Mucosa of gallbladder (tissue), 1 donor: ENCODE results near the gene RNF214. TPM values are rescaled to one million over a fixed set of nuclear protein-coding genes. Genes with fewer than 3 reads are reported as not detected.

Experiments used
- DNase-seq: peaks from one replicate; pipeline ENCODE4 v3.0.0-alpha.2; 2020; ENCODE audit warnings: low spot score
- total RNA-seq: library from RNA; stranded (reverse); gene quantifications from one replicate; pipeline ENCODE4 v1.2.1, GENCODE V29; 2021
- donor health status: DM: no; HTN: no; CAD: no.

RNF214 gene
- total RNA-seq, 1 donor from 2014 or later: 30.5 TPM

GRCh38 chr11:117214404-117215110 is 17.9 kb upstream of the RNF214 start:
- DNase-seq: no peak

GRCh38 chr11:117217141-117218084 is 15.1 kb upstream of the RNF214 start:
- no peak for DNase-seq

DNA sequence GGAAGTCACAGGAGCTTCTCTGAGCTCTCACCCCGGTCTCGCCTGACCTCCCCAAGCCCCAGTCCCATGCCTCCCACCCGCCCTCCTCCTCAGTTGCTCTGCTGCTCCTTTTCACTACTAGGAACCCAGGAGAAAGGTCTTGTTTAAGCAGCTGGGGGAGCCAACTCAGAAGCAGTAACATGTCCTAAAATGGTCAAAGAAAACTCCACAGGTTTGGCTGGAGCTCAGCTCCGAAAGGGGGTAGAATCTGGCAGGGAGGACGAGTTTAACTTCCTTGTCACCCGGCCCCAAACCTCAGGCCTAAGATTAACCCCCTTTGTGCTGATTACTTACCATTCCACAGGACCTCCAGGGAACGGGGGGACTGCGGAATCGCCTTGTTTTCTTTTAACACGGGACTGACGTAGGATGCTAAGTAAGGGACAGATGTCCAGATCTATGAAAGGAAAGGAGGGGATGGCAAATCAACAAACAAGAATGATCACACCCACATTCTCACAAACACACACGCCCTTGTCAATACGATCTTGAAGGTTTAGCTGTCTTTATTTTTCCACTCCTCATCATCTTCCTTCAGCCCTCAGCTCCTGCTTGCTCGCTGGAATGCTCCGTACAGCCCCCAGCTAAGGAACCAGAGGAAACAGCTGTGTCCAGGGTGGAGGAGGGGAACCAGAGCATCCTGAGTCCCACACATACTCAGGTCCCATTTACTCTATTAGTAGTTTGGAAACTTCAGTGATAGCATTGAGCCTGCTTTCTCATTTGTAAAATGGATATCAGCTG is 14.1 kb upstream of the RNF214 start:
- DNase-seq: no peak

- no peak for DNase-seq
These were observed 13.5 kb upstream of the RNF214 start for GRCh38 chr11:117219001-117219400.

DNA sequence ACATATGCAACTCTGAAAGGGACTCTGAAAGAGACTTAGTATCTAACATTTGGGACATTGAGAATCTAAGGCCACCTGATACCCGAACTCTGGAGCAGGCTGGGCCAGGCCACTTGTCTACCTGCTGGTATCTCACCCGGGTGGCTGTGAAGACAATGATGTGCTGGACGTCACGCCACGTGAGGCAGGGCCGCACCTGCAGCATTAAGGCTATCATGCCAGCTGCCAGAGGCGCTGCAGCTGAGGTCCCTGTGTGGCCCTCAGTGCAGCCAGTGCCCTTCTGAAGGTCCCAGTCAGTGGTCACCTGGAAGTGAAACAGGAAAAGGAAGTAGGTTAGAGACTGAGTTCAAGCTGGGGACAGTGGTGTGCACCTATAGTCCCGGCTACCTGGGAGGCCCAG is 13.0 kb upstream of the RNF214 start:
- DNase-seq: no peak

DNA sequence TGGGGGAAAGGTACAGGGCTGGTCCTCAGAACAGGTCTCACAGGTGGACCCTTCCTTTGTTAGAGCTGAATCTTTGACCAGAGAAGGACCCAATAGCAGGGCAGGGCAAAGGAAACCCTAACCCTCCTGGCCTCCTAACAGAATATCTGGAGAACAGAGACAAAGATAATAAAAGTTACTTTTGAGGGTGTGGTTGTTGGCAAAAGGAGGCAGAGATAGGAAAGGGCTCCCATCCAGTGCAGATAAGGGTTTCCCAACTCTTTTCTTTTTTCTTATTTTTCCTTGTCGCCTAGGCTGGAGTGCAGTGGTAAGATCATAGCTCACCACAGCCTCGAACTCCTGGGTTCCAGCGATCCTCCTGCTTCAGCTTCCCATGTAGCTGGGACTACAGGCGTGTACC is 12.5 kb upstream of the RNF214 start:
- DNase-seq: no peak

DNA sequence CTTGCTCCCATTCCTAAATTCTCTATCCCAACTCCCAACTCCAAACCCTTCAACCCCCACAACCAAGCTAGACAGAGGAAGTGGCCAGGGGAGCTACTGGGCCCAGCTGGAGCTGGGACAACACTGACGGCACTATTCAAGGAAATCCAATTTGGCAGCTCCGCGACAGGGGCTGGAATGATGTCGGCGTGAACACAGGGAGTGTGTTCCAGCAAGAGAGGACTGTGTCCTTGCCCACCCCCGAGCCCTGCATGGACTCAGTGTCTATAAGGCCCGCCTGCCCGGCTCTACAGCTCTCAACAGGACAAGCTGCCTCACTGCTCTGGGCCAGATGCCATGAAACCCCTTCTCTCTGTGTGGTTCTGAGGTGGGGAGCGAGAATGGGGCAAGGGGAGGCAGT is 11.9 kb upstream of the RNF214 start:
- no peak for DNase-seq

DNA sequence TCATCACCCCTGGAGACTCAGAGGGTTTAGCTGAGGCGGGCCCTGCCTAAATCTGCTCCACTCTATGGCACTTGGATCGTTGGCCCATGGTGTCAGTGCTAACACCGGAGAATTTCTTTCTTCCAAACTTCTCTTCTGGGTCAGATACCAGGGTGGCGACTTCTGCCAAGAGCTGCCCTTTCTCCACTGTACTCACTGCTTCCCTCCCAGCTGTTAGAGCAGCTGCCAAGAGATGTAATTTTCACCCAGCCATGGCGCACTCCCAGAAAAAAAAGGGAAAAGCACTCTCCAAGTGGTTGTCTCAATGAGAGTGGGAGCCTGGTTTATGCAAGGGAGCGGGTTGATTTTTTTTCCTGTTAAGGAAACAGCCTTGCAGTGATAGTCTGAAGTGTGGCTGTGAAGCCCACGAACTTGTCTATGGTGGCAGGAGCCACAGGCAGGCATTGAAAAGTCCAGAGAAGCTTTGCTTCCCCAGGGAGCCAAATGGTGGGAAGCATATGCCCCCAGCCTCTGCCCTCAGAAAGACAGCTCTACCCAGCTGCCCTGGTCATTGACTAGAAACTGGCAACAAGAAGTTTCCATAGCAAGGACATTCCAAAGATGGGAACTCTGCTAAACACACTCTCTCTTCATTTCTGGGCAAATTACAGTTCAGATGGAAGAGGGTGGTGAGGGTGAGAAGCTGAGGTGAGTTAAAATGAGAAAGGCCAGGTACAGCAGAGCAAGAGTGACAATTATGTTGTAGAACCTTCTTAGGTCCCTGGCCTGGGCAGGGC is 11.3 kb upstream of the RNF214 start:
- DNase-seq: no peak

DNA sequence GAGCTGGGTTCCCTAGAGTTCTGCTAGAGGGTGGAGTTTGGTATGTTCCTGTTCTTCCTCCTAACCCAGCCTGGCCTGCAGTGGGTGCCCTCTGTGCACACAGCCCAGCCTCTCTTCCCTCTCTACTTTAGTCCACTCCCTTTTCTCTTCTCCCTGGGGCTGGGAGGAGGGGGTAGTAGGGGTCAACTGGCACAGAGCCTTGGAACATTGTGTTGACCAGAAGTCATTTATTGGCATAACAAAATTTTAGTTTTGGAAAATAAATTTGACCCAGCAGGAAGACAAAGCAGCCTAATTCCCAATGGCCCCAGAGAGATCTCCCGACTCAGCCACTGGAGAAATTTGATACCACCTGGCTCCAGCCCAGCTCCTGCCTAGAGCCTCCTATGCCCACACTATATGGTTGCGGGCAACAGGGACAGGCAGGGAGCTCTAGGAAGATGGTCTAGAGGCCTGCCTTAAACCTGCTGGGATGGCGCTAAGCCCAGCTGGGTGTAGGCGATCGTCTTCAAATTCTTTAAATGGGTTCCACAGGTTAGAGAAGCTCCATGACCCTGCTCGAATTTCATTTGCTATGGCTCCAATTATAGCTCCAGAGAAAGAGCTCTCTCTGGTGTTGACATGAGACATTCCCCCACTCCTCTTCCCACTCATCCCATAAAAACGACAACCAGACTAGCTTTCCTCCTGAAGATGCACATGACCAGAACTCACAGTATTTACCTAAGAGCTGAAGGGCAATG is 10.5 kb upstream of the RNF214 start:
- no peak for DNase-seq

DNA sequence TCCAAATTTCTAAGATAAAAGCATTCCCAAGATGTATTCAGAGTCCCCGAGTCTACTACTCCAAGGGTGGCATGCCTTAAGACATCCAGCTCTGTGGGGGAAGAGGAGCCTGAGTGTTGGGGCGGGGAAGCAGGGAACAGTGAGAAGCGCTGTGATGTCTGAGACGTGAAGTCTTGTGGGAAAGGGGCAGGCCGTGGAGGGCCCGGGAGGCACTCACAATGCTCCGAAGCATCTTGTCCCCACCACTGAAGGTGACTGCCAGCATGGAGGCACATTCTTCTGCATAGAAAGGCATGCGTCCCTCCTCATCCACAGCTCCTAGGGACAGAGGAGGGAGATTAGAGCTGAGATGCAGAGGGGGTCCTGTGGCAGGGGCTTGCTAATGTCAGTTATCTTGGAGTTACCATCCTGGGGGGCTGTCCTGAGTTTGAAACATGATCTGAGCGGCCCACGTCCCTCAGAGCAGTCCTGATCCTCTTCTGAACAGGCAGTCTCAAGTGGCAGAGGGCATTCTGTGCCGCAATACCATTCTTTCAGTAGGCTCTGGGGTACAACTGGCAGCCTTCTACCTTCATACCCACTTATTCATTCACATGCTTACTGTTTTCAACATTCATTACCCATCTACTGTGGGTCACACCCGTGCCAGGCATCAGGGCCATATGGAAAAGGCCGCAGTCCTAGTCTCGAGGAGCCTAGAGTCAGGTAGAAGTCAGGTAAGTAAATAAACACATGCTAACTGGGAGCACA is 9.3 kb upstream of the RNF214 start:
- DNase-seq: no peak

DNA sequence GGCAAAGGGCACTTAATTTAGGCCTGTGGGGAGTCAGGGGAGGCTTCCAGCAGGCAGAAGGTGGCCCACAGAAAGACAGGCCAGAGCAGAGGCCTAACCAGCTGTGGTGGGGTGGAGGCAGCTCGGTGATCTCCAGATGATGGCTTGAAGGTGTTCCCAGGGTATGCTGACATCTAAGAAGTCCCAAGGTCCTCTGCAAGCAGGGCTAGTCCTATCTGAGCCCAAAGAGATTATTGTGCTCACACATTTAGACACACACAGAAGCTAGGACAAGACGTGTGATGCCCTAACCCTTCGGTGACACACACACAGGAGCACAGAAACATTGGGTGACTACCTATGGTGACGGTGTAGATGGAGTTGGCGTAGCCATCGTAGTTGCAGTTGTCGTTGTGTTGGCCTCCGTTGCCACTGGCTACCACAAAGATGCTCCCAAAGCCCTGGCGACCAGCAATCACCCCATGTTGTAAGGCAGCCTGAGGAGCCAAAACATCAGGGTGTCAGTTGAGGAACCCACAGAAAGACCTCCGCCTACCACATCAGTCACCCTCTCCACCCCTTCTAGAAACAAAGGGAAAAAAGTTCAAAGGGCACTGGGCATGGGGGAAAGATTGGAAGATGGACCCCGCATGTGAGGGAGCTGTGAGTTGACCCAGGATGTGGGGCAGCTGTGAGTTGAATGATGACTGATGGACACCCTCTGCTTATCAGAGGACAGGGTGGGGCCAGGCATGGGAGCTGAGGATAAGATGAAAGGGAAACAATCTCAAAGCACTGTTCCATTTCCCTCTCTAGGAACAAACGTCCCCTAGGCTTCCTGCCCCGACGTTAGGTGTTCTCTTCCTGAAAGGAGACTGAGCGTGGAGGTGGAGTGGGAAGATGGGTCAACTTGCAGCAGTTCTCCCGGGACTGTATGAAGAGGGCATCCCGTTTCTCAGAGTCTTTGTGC is 8.5 kb upstream of the RNF214 start:
- DNase-seq: no peak

DNA sequence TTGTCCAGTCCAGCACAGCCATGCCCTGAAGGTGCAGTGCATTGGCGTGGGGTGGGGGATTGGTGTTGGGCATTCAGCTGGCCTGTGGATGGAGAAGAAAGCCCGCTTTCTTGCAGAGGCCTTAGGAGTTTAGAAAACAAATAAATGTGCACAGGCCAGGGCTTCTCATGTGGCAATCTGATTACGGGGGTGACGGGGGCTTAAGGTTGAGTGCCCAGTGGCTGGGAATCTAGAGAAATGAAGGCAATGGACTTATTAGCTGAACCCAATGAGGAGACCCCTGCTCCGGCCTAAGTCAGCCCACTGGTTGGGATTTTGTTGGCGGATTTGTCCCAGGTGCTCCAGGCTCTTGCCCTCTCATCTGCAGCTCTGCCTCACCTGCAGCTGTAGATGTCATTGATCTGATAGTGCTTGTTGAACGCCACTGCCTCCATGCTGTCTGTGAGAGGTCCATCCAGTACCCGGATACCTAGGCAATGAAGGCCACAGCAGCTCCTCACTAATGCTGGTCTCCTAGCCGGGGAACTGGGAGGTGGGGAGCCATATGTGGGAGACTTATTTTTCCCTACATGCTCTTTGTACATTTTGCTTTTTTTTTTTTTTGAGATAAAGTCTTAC is 6.8 kb upstream of the RNF214 start:
- DNase-seq: no peak

DNA sequence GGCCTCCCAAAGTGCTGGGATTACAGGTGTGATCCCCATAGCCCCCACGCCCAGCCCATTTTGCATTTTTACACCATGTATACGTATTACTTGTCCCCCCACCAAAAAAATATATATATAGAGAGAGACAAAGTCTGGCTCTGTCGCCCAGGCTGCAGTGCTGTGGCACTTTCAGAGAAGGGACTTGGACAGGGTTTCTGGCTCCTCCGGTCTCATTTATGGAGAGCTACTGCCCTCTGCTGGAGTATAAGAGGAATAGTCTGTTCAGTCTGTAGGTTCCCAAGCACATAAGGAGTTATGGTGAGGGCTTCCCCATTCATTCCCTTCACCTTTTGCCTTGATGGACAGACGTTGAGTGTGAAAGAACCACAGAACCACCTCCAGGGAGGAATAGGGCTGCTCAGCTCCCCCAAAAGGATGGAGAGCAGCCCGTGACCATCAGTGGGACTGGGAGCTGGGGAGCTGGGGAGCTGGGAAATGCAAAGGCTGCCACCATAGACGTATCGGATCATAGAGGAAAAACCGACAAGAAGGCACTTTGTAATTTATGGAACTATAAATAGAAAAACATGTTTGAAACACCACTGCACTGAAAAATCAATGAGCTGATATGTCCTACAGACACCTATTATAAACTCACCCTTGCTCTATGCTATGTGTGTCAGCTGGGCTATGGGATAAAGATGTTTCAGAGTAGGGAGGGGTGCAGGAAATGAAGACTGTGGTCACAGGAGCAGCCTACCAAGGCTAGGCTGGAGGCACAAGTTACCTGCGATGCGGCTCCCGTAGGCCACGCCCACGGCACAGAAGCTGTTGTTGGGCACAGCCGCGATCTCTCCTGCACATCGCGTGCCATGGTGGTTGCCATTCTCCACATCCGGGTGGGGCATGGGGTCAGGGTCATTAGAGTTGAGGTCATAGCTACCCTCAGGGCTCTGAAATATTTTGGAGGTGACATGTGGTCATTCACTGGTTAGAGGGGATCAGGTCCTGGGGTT is 5.8 kb upstream of the RNF214 start:
- DNase-seq: peak; percentile 60

DNA sequence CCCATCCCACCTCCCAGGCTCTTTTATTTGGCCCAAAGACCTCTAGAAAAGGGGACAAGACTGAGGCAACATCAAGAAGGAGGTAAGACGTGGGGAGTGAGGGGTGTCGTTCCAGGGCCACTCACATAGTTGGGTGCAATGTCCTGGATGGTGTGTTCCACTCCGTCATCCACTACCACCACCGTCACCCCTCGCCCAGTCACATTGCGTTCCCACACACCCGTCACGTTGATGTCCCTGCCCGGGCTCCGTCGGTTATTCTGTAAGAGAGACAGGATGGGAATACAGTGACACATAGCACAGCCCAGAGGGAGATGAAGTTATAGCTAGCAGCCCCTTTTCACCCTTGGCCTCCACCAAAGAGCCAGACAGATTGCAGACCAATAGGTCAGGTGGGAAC is 4.4 kb upstream of the RNF214 start:
- DNase-seq: no peak

DNA sequence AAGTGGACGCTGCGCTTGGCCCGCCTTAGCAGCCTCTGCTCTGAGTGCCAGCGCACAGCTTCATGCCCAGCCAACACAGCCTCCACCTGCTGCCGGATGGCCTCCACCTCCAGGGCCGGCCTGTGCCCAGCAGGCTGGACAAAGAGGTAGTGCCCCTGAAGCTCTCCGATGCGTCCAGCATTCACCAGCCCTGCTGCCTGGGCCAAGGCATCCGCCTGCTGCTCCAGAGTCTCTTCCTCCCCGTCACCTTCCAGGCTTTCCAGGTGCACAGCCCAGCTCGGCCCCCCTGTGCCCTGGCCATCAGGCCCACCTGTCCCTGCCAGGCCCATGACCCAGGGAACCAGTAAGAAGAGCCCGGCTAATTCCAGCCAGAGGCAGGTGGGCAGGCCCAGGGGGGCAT is 3.1 kb upstream of the RNF214 start:
- no peak for DNase-seq

DNA sequence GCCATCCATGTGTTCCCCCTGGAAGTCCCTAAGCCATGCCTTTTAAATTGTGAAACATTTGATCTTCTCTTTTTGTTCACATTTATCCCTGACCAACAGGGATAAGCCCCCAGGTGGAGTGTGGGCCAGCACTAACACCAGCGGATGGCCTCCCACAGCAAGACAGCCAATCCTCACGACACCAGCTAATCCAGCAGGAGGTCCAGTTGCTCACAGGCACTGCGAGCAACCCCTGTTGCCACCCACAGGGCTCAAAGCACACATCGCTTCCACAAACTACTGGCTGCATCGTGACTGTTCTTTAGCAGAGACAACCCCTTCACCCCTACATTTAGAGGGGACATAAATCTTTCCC is 2.6 kb upstream of the RNF214 start:
- no peak for DNase-seq

DNA sequence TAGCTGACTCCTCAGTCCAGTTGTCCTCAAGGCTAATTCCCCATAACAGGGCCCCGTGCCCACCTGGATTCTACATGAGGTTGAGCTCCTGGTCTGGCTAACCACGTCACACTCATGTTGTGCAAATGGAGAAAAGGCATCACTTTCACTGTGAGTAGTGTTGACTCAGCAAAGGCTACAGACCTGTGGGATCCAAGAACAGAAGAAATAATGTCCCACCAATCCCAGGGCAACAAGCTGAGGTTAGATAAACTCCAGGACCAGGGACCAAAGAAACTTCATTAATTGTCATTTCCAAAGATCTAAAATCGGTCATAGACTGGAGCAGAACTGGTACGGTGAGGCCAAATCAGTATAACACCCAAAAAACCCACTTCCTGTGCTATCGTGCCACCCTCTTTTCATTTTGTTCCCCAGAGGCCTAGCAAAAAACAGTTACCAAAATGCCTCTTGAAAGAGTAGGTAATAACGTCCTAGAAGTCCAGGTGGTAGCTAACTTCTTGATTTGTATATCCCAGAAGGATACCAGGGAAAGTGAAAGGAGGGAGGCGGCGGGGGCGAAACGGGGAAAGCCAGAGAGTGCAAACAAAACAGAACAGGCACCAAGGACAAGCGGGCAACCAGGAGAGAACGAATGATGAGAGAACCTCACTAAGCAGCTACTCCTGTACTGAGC is 2.0 kb upstream of the RNF214 start:
- no peak for DNase-seq
